Ecto neural progenitor cell (in vitro differentiated cells): Measurements from ENCODE around the gene OR6K2.
"Not testable (repeated sequence)": the region's sequence is repeated elsewhere in the genome, so short reads cannot be mapped to it uniquely, and the experiment has no call there.

ENCODE experiments used
- DNase-seq: peaks from one replicate; pipeline ENCODE4 v3.0.0-alpha.2; 2018; ENCODE audit warnings: low spot score

OR6K2 gene, protein sequence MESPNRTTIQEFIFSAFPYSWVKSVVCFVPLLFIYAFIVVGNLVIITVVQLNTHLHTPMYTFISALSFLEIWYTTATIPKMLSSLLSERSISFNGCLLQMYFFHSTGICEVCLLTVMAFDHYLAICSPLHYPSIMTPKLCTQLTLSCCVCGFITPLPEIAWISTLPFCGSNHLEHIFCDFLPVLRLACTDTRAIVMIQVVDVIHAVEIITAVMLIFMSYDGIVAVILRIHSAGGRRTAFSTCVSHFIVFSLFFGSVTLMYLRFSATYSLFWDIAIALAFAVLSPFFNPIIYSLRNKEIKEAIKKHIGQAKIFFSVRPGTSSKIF

DNA sequence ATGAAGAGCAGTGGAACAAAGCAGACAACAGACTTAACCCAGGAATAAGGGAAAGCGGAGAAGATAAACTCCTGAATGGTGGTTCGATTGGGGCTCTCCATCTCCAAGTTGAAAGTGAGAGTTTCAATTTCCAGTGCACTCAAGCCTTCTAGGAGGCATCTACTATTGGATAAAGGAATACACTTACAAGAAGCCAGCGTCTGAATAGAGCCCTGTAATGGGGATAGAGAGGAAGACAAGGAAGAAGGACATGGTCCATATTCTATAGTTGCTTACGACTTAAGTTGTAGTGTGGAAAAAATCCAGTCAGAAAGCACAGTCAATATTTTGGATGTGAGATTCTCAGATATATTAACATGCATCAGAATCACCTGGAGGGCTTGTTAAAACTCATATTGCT, at the start of gene OR6K2:
Gene OR6K2, minus strand, starts transcription at position 101 of the 400 bp plus-strand sequence. Its CDS starts 0 bp downstream, at position 101.
- DNase-seq, result no peak

DNA sequence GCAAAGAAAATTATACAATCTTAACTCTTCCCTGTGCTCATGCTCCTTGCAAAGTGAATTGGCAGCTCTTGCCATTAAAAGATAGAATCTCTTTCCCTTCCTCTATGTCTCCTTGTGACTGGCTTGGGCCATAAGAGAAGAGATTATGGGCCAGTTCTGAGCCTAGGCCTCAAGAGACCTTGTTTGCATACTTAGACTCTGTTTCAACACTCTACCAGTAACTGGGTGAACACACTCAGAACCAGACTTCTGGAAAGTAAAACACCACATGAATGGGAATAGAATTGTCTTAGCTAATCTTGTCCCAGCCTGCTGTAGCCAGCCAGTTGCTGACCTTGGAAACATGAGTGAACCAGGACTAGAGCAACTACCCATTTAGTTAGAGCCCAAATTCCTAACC, 35.4 kb upstream of the OR6K2 start:
- no peak for DNase-seq

DNA sequence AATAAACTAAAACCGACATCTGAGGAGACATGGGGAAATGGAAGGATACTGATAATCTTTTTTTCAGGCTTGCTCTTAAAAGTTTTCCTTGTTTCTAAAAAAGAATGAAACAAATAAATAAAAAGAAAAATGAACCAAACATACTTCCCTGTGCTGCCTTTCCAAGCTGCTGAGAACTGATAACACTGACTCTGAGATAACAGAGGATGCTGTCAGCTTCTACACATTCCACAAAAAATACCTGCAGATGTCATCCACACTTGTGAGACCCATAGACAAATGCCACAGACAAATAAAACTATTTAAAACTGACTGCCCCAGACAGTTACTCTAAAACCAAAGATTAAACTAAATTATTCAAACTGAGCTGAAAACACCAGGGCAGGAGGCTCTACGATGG, 32.1 kb upstream of the OR6K2 start:
- DNase-seq, result no peak

DNA sequence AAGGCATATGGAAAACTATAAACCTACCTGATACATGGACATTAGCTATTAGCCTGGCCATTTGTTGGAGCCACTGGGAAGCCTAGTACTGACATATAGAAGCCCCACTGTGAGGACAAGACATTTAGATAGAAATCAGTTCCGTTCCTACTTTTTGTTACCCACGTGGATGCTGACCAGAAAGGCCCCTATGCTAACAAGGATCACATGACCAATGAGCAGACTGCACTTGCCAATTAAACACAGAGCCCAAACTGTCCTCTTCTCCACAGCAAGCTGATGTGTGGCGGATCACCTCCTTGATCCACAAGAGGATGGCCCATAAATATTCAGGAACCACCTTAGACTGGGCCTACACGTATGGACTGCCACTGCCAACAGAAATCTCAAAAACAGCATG, 31.3 kb upstream of the OR6K2 start:
- DNase-seq, result no peak

DNA sequence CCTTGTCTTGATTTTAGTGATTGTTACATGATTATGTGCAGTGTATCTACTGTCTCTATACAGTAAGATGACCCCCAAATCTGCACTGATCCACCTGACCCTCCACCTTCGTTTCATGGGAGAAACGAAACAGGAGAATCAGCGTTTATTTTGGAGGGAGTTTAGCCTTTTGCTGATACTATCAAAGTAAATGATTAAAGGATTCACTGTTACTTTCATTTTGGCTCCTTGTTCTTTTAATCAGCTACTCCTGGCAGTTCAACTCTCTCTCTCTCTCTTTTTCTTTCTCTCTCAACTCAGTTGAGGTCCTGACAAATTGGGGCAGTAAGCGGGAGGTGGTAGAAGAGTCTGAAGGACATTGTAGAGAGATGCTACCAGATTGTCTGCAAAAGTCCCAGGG, 30.0 kb upstream of the OR6K2 start:
- DNase-seq, result no peak

DNA sequence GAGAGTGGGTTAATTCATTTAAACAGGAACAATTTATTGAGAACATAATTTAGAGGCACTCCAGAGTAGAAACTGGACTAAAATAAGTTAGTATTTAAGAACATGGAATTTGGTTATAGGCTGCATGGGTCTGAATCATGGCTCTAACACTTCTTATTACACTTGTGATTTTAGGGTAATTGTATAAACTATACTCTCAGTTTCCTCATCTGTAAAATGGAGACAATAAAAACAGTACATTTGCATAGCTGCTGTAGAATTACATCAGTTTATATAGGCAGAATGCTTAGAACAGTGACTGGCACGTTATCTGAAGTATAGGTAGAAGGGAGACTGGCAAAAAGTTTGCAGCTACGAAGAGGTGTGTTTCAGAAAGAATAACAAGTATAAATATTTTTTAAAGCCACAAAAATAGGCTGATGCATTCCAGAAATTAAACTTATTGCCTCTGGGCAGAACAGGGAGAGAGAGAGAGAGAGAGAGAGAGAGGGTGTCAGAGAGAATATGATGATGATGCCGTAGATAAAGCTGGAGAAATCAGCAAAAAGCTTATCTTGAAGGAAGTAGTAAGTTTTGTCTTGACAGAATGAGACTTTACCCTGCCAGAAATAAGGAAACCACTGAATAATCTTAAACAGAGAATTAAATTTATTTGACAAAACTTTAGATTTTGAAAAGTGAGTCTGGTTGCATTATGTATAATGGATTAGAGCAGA, 28.2 kb upstream of the OR6K2 start:
- DNase-seq, result no peak

DNA sequence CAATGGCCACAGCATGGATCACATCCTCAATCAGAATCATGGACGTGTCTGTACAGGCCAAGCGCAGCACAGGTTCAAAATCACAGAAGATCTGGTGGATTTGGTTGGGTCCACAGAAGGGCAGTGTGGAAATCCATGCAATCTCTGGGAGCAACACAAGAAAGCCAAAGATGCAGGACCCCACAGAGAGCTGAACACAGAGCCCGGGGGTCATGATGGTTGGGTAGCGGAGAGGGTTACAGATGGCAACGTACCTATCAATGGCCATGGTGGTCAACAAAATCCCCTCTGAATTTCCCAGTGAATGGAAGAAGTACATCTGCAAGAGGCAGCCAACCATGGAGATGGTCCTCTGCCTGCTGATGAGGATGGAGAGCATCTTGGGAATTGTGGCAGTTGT, 24.0 kb upstream of the OR6K2 start:
- no peak for DNase-seq

DNA sequence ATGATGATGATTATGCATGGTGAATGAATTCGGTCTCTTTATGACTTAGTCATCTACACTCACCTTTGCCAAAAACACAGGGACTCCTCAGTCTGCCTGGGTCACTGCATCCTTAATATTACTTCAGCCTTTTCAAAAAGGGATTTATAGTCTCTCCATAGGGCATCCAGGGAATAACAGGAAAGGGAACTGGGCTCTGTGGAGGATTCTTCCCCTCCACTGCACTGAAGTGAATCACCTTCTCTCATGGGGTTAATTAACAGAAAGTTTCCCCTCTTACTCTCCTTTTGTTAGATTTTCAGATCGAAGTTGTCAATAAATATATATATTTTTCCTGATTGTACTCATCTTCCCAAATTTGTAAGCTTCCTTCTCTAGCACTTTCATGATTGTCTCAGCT, 20.2 kb upstream of the OR6K2 start, which contains the start of gene OR6K3:
Gene OR6K3, minus strand, starts transcription at position 101 of the 400 bp plus-strand sequence. CDS start 2,605 bp downstream, outside the sequence.
- DNase-seq, result no peak

DNA sequence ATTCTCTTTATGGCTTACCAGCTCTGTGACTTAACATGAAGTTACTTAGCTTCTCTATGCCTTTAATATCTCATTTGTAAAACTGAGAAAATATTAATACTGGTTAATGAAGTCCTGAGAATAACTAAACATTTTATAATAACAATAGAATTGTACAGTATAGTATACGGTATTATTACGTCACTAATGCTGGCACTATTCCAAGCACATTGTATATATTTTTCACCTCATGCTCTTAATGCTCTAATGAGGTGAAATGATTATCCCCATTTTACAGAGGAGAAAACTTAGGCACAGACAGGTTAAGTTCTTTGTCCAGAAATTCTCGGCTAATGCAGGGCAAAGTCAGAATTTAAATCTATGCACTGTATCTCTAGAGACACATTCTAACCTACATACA, 19.2 kb upstream of the OR6K2 start:
- DNase-seq, result no peak

DNA sequence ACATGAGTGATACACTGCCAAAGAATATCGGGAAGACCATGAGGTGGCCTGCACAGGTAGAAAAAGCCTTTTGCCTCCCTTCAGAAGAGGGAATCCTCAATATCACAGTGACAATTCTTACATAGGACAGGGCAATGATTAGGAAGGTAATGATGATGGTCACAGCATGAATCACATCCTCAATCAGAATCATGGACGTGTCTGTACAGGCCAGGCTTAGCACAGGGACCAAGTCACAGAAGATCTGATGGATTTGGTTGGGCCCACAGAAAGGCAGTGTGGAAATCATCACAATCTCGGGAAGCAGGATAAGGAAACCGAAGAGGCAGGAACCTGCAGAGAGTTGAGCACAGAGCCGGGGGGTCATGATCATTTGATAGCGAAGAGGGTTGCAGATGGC, 16.9 kb upstream of the OR6K2 start:
- DNase-seq, result no peak

DNA sequence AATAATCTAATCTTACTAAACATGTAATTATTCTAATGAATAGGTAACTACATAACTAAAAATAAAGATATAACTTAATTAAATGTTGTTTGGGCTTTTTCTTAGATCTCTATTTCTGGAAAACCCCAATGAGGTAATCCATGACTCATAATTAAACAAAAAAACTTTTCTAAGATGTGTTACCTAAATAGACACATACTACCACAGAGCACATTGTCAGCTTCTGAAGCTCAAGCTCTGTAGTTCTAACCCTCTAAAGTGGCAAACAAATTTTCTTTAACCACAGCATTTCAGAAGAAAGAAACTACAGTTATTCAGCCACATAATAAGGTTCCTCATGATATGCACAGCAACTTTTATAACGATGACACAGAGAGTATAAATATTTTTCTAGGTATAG, 15.9 kb upstream of the OR6K2 start:
- no peak for DNase-seq

DNA sequence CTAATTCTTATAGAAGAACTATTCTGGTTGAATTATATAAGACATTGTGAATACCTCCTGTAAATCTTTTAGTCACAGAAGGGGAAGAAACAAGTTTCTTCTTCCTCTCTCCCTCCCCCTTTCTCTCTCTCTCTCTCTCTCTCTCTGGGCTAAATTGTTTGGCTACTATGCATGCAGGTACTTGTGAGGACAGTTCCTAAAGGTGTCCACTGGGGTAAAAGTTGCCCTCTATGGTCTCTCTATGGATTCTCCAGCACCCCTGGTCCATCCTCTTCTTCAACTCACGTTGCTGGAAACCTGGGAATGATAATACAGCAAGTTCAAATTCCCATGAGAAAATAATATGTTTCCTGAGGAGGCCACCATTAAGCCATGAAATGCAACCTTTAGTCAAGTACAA, 14.3 kb upstream of the OR6K2 start:
- no peak for DNase-seq

DNA sequence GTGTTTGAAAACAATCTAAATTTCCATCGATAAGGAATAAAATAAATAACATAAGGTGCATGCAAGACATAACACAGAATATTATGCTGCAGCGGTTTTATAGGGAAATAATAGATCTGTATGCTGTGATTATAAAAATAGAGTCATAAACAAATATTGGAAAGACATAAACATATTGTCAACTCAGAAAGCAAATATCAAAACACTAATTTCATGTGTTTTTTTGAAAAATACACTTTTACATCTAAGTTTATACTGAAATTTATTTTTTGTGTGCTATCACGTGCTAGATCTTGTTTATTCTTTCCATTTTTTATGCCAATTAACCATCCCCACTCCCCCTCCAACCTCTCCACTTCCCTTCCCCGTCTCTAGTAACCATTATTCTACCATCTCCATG, 10.6 kb upstream of the OR6K2 start:
- DNase-seq, result no peak

DNA sequence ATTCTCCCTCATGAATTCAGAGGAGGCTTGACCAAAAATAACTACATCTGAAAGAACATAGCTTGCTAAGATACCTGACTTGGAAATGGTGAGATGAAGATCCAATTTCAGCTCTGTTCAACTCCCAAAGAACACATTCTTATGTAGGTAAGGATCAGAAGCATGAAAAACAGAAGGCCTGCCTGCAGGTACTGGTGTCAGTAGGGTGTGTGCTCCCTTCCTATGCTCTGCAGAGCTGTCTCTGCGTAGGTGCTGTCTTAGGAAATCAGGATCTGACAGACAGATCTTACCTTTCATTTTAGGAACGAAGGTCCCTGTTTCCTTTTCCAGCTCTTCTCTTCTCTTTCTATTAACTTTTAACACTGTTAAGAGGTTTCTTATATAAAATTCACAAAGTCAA, 5.6 kb upstream of the OR6K2 start:
- DNase-seq, result no peak

DNA sequence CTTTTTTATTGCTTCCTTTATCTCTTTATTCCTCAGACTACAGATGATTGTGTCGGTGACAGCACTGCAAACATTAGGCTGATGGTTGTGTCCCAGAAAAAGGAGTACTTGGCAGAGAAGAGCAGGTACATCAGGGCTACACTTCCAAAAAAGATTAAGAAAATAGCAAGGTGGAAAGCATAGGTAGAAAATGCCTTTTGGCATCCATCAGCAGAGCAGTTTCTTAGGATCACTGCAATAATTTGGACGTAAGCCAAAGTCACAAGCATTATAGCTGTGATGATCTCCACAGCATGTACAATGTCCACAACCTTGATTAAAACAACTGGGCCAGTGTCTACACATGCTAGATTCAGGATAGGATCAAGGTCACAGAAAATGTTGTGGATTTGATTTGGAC, 5.9 kb downstream of the OR6K2 start:
- no peak for DNase-seq

DNA sequence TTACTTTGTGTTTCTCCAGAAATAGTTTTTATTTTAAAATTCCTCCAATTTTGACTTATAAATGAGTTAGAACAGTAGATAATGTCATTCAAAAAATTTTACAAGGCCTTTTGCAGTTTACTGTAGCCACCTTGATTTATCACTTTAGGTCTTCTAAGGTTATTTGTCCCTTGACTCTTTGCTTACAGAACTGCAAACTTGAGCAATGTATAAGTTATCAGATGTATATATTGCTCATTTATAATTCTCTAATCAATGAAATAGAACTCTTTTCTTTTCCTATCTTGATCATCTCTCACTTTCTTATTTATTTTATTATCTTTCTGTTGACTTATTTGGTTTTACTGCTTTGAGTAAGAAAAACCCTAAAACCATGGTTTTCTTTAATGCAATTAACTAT, 8.1 kb downstream of the OR6K2 start:
- no peak for DNase-seq

DNA sequence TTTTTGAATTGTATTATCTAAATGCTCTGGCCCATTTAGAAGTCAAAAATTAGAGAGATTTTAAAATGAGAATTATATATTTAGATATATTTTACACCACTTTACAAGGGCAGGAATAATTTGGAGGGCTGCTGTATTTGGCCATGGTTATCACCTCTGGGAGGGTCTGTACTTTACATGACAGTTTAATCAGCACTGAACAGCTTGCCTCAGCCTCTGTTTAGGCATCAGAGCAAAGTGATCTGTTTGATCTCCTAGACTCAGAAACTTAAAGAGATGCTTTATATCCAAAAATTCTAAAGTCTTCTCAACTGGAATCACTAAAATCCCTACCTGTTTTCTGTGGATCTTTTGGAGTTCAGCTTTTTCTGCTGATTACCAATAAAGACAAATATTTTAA, 8.5 kb downstream of the OR6K2 start:
- DNase-seq, result no peak

DNA sequence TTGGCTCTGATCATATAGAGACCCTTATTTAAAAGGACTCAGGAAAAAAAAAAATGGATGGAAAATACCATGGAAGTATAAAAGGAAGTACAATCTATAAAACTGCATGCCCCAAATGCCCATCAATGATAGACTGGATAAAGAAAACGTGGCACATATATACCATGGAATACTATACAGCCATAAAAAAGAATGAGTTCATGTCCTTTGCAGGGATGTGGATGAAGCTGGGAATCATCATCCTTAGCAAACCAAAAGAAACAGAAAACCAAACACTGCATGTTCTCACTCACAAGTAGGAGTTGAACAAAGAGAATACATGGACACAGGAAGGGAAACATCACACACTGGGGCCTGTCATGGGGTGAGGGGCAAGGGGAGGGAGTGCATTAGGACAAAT, 9.3 kb downstream of the OR6K2 start:
- DNase-seq, result not testable (repeated sequence)

DNA sequence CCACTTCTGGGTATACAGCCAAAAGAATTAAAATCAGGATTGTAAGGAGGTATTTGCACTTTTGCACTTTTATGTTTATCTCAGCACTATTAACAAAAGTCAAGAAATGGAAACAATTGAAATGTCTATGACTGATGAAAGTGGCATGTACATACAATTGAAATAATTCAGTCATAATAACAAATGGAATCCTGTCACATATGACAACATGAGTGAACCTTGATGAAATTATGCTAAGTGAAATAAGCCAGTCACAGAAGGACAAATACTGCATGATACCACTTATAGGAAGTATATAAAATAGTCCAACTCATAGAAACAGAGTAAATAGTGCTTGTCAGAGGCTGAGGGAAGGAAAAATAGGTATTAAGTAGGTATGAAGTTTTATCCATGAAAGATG, 10.6 kb downstream of the OR6K2 start:
- DNase-seq, result no peak

DNA sequence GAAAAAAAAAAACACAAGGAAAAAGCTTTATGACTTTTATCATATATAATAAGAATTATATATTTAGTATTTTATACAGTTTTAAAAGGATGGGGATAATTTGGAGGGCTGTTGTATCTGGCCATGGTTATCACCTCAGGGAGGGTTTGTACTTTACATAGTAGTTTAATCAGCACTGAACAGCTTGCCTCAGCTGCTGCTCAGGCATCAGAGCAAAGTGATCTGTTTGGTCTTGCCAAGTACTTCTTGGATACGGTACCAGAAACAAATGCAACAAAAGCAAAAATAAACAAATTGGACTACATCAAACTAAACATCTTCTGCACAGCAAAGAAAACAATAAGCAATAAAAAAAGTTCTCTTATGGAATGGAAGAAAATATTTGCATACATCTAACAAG, 11.3 kb downstream of the OR6K2 start:
- no peak for DNase-seq

DNA sequence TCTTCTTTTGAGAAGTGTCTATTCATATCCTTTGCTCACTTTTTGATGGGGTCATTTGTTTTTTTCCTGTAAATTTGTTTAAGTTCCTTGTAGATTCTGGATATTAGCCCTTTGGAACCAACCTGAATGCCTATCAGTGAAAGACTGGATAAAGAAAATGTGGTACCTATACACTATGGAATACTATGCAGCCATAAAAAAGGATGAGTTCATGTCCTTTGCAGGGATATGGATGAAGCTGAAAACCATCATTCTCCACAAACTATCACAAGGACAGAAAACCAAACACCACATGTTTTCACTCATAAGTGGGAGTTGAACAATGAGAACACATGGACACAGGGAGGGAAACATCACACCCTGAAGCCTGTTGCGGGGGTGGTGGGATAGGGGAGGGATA, 12.1 kb downstream of the OR6K2 start:
- not testable (repeated sequence) for DNase-seq

DNA sequence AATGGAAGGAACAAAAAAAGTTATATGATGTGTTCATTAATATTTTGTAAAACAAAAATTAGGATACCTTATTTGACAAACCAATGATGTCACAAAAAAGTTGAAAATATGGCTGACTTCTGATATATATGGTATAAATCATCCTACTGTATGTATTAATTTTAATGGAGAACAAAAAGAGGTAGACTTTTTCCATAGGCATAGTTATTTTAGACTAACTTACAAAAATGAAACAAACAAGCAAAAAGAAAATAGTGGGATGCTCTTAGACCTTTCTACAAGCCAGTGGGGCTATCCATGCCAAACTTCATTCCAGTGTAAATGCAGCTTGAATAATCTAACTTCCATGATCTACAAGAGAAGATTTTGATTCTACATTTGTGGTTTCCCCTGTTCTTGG, 13.4 kb downstream of the OR6K2 start:
- DNase-seq, result no peak

DNA sequence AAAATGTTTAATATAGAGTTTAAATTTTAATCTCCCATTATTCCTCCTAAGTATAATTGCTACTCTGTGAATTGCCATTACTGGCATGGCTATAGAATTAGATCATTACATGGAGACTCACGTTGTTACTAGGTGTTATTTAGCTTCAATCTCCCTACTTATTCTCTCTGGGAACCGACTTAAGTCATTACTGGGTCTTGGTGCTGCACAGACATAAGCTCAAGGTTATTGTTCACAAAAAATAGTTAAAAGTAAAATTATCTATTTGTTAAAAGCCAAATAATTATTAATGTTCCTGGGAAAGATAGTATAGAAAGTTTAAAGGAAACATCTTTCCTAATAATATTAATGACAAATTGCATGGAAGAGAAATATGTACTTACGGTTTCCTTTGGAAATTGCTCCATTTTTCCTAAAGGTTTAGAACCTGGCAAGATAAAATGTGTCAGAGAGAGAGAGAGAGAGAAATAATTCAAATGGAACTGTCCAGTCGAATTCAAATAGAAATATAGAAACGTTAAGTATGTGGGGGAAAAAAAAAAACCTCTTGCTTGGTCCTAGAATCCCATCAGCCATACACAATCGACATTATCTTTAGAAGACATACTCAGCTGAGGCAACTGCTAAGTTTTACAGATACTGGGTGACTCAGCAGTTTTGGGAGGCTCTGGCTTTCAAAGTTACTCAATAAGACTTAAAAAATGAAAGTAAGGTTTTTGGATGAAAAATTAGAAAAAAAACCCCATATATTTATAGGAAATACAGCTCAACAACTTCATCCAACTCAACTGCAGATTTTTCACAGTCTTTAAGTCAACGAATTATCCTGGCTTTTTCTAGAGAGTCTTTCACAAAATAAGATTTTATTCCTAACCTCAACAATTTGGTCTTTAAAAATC, 14.1 kb downstream of the OR6K2 start, which contains the start of gene SPTA1:
Gene SPTA1, minus strand, starts transcription at position 605 of the 899 bp plus-strand sequence. Its CDS starts 198 bp downstream, at position 407.
- no peak for DNase-seq
